Activated naive CD8-positive, alpha-beta T cell treated with anti-CD3 and anti-CD28 coated beads, Interleukin-2, amount 10 ng/mL, durations not matched to agents 7 days and 5 days (primary cell): ENCODE data around the gene SHTN1. TPM values are rescaled to one million over a fixed set of nuclear protein-coding genes. Genes with fewer than 3 reads are reported as not detected.
A peak's percentile ranks its signal among the peaks of the same experiment; 100 is the strongest.

Experiments
- ATAC-seq: fragments of 150-1000 bp; cut with Tn5 transposase; one replicate; pipeline ENCODE4 v1.10.0; 2021; ENCODE audit warnings: low read depth, moderate library complexity
- POLR2A ChIA-PET: fragments of 350-600 bp; sonication (Branson Sonifier 250); formaldehyde crosslinking; loops from one replicate; lab custom pipeline; 2021; ENCODE audit warnings: antibody characterized with exemption; lab: Charles Lee
- DNase-seq: peaks from one replicate; pipeline ENCODE4 v3.0.0; 2021
- H3K27ac Mint-ChIP-seq: one replicate; pipeline ENCODE4 v1.8.0; 2022; ENCODE audit warnings: mild to moderate bottlenecking, mixed read lengths
- H3K27me3 Mint-ChIP-seq: one replicate; pipeline ENCODE4 v1.8.0; 2022; ENCODE audit warnings: mild to moderate bottlenecking, moderate library complexity, mixed read lengths
- H3K36me3 Mint-ChIP-seq: one replicate; pipeline ENCODE4 v1.8.0; 2021; ENCODE audit warnings: mild to moderate bottlenecking, mixed read lengths
- H3K4me1 Mint-ChIP-seq: one replicate; pipeline ENCODE4 v1.8.0; 2021; ENCODE audit warnings: mixed read lengths
- H3K4me3 Mint-ChIP-seq: one replicate; pipeline ENCODE4 v1.8.0; 2022; ENCODE audit warnings: mild to moderate bottlenecking, moderate library complexity, mixed read lengths
- H3K9me3 Mint-ChIP-seq: one replicate; pipeline ENCODE4 v1.8.0; 2021; ENCODE audit warnings: mixed read lengths
- total RNA-seq, 2 experiments: library from RNA; stranded (reverse); gene quantifications; one replicate each; pipeline ENCODE4 v1.2.3, GENCODE V29; 2021

SHTN1 gene
- total RNA-seq, 2 experiments from 2014 or later = 0.54 to 0.61 TPM

DNA sequence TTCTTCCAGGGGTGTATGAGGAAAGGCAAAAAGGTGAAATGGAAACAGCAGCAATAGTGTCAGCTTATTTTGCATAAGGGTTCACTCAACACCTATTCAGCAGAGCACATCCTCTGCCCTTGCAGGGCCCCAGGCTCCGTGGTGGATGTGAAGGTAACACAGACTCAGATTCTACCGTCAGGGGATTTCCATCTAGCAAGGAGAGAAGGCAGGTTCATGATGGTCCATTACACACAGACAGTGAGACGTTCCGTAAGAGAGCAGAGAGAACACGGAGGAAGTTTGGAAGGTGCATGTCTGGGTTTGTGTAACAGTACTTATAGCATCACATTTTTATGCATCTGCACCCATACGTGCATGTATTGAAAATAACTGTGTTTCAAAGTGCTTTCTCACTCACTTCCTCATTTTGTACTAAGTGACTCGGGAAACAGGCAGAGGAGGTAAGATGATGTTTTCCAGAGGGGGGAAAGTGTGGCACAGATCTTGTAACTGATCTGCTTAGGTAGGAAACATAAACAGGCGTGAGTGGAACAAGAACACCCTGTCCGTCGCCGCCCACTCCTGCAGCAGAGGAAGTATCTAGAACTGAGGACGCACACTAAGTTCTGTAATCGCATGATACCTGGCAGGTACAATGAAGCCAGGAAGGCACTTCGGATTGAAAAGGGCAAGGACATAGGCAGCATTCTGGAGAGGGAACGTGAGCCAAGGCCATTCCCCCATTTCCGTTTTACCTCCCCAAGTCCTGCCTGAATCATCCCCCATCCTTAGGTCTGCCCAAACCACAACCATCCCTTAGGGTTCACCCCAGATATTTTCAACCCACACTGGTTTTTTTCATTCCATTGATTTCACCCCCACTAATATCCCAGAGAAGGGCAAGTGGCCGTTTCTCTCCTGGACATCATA is 156.7 kb downstream of the SHTN1 start:
- Mint-ChIP-seq H3K27me3 (peaks cover 47% of the 10 kb centered on the region), H3K27ac (no peak overlapping the region), H3K4me3 (peak overlapping the region; percentile 58), H3K36me3 (no peaks in the 10 kb centered on the region), H3K9me3 (no peaks in the 10 kb centered on the region), H3K4me1 (peaks cover 8% of the 10 kb centered on the region)
- POLR2A ChIA-PET = no interaction called here
- ATAC-seq (no peak), DNase-seq (no peak)

DNA sequence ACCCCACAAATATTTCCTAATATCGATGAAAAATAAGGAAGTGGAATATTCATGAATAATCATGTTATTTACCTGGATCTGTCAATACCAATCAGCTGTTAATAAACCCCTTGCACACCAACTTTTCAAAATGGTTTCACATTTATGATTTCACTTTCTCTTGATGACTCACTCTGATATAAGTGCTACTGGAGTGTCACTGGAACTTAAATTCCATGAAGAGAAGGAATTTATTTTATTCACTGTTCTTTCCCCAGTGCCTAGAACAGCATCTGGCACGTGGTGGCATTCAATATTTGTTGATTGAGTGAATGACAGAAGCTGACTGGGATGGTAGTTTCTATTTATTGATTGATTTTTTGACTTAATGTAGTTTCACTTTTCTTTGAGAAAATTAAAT is 159.2 kb downstream of the SHTN1 start:
- no peak for DNase-seq
- ATAC-seq = no peak
- Mint-ChIP-seq H3K4me1 (peaks cover 8% of the 10 kb centered on the region), H3K27me3 (peaks cover 41% of the 10 kb centered on the region), H3K36me3 (no peaks in the 10 kb centered on the region), H3K4me3 (no peak overlapping the region), H3K9me3 (no peaks in the 10 kb centered on the region), H3K27ac (no peak overlapping the region)
- POLR2A ChIA-PET = no interaction called here

DNA sequence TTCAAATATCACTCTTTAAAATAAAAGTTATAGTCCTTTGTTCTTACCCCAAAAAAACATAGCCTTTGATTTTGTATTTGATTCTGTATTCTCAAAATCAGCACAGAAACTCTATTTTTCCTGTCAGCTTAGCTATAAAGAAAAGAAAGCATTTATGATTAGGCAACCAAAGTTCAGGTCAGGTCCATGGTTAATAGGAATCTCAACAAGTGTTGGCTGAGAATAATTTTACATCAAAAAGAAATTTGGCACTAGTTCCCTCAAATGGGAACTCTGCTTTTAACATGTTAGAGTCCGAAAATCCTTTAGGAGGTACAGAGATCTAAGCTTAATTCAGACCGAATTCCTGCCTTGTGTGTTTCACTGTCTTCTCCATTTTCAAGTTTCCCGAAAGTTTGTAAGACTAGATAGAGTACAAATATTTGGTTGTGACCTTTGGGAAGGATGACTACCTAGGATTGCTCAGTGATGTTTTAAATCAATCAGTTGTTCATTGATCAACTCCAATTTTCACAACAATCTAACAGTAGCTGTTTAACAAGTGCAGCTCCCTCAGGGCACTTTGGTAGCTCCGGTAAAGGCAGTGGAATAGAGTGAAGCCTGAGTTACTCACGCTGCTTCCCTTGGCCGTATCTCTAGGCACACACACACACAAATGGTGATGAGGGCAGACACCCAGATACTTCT is 164.5 kb downstream of the SHTN1 start:
- DNase-seq (no peak), ATAC-seq (no peak)
- POLR2A ChIA-PET = no interaction called here
- Mint-ChIP-seq H3K36me3 (no peaks in the 10 kb centered on the region), H3K9me3 (no peaks in the 10 kb centered on the region), H3K4me1 (no peaks in the 10 kb centered on the region), H3K27me3 (peaks cover 7% of the 10 kb centered on the region), H3K27ac (no peak overlapping the region), H3K4me3 (no peak overlapping the region)

DNA sequence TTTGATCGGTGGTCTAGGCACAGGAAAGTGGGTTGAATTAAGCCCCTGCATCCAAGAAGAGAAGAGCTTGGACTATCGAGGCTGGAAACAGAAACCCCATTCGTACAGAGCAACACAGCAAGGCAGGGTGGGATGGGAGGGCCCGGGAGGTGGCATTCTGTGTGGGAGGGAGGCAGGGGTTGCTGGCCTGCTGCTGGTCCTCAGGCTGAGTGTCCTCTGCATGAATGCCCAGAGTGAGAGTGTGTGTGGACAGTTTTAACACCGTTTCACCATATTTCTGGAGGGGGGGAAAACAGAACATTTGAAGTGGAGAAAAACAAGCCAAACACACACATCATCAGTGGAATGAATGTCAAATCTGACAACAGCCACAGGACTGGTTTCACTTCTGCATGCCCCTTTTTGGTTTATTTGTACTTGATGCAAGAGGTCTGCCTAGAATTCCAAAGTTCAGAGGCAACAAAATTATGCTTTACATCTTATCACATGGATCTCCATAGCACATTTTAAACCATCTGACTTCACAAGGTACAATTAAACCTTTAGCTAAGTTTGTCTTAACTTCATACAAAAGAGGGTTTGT is 166.8 kb downstream of the SHTN1 start:
- no peaks in the 10 kb centered on the region for H3K4me1 Mint-ChIP-seq
- DNase-seq (no peak), ATAC-seq (no peak)
- H3K27me3 Mint-ChIP-seq = peaks cover 5% of the 10 kb centered on the region
- POLR2A ChIA-PET = no interaction called here
- H3K4me3 Mint-ChIP-seq = no peak overlapping the region
- no peak overlapping the region for H3K27ac Mint-ChIP-seq
- H3K9me3 Mint-ChIP-seq = no peaks in the 10 kb centered on the region
- H3K36me3 Mint-ChIP-seq = no peaks in the 10 kb centered on the region

DNA sequence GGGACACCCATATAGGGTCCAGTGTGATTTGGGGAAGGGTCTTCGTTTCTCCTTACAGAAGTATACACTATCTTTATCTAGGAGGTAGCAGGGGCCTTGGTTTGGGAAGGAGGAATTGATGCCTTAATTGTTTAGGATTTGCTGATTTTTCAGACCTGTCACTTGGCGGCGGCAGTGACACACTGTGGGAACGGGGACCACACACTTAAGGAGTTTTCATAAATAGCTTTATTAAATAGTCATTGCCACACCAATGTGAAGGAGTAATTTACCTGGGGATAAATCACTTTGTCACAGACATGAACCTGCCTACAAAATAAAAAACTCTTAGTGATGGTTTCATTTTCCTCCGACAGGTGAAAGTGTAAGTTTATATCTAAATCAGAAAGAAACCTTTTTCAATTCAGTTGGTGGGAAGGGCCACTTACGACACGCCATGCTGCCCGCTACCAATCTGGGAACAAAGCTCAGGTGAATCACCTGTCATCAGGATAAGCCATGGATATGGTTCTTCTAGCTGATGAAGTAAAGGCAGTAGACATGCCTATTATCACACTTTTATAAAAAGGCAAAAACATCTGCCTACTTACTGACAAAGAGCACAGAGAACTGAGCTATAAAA is 168.0 kb downstream of the SHTN1 start:
- H3K27me3 Mint-ChIP-seq = peaks cover 2% of the 10 kb centered on the region
- DNase-seq (no peak), ATAC-seq (no peak)
- POLR2A ChIA-PET = no interaction called here
- no peak overlapping the region for H3K27ac Mint-ChIP-seq
- H3K4me1 Mint-ChIP-seq = no peaks in the 10 kb centered on the region
- no peaks in the 10 kb centered on the region for H3K36me3 Mint-ChIP-seq
- no peak overlapping the region for H3K4me3 Mint-ChIP-seq
- no peaks in the 10 kb centered on the region for H3K9me3 Mint-ChIP-seq

DNA sequence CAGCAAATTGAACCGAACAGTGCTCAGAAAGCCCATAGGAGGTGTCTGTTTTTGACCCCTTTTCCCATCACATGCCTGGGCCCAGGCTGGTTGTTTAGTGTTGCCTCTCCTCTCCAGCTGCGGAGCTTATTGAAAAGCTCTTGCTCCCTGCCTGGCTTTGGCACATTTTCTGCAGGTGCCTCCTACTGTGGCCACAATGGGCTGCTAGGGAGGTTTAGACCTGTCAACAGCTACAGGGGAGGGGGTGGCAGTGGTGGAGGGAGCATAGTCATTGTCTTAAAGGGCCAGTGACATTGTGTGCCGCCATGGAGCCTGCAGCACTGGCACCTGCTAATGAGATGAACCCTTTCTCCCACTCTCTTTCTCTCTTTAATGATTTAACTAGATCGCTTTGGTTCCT is 168.9 kb downstream of the SHTN1 start:
- ATAC-seq (no peak), DNase-seq (no peak)
- no peaks in the 10 kb centered on the region for H3K9me3 Mint-ChIP-seq
- H3K4me3 Mint-ChIP-seq = no peak overlapping the region
- H3K4me1 Mint-ChIP-seq = no peaks in the 10 kb centered on the region
- no peak overlapping the region for H3K27ac Mint-ChIP-seq
- H3K27me3 Mint-ChIP-seq = peaks cover 2% of the 10 kb centered on the region
- POLR2A ChIA-PET = no interaction called here
- no peaks in the 10 kb centered on the region for H3K36me3 Mint-ChIP-seq

DNA sequence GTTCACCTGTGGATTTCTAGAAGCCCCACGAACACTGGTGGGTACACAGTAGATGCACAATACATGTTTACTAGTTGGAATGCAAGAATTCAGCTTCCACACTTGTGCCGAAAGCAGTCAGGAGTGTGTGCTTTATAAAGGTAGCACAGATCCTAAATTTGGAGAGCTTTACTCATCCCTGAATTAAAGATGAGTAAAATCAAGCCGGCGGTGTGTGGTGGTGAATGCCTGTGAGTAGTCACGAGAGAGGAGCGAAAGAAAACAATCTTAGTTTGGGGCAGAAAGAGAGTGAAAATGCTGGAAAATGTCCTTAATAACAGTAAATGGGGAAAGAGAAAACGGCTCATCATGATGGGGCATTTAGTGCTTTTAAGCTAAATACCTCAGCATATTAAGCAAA is 169.3 kb downstream of the SHTN1 start:
- H3K9me3 Mint-ChIP-seq = no peaks in the 10 kb centered on the region
- no peak for DNase-seq
- POLR2A ChIA-PET = no interaction called here

DNA sequence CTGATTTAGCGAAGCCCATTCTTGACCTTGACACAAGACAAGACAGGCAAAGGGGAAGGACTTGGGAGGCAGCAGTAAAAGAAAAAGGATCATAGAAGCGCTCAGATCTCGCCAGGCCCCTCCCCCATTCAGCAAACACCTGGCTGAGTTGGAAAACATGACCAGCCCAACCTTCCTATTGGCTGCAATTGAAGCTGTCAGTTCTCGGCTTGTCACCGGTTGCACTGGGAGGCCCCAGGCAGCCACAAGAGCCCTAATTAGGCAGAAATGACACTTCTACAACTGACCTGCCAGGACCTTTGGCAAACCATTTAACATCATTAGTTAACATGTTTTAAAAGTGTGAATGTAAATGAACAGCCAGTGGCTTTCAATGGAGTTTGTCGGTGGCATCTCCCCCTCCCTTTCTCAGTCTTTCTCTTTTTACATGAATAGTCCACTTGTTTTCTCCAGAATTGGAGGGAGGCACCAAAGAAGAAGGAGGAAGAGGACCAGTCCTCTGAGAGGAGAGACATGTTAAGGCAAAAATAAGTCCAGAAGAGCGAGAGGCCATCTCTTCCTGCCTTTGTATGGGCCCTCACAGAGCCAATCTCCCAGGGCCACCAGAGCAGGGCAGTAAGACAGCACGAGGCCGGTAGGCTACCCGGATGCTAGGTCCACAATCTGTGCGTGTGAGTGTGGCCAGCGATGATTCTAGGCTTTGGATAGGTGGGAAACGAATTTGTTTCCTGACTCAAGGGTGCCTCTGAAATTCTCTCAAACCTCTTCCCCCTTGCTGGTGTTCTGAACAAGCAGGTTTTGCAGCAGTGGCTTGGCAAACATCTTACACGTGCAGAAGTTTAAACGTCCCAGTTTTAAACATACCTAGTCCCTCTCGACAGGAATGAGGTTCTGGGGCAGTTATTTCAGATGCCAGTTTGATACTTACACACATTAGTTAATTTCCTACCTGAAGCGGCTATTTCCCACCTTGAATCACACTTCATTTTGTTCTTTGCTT is 170.7 kb downstream of the SHTN1 start:
- DNase-seq (no peak), ATAC-seq (no peak)
- H3K4me1 Mint-ChIP-seq = no peaks in the 10 kb centered on the region
- no peaks in the 10 kb centered on the region for H3K9me3 Mint-ChIP-seq
- no peak overlapping the region for H3K27ac Mint-ChIP-seq
- H3K27me3 Mint-ChIP-seq = no peaks in the 10 kb centered on the region
- H3K36me3 Mint-ChIP-seq = no peaks in the 10 kb centered on the region
- H3K4me3 Mint-ChIP-seq = no peak overlapping the region
- POLR2A ChIA-PET = no interaction called here

More for the DNA sequence above, 169.3 kb downstream of the SHTN1 start:
- no peak for ATAC-seq
- Mint-ChIP-seq H3K4me3 (no peak overlapping the region), H3K36me3 (no peaks in the 10 kb centered on the region), H3K27ac (no peak overlapping the region), H3K4me1 (no peaks in the 10 kb centered on the region), H3K27me3 (peaks cover 2% of the 10 kb centered on the region)

DNA sequence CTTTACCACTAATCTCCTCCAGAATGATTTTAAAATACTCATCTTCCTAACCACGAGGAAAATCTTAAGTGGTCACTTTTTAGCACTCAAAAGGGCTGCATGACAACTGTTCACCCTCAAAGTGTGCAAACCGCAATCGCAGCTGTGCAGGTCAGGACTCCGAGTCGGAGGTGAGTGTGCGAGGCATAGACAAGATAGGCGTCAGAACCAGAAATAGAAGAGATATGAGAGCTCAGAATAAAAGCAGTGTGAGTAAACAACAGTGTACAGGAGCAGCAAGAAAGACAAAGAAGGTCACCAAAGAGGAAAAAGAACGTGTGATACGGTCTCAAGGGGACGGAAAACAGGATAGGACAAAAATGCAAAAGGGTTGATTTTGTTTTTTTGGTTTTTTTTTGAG is 173.2 kb downstream of the SHTN1 start:
- ATAC-seq (no peak), DNase-seq (no peak)
- Mint-ChIP-seq H3K27ac (no peak overlapping the region), H3K4me3 (no peak overlapping the region), H3K9me3 (no peaks in the 10 kb centered on the region), H3K27me3 (no peaks in the 10 kb centered on the region), H3K4me1 (no peaks in the 10 kb centered on the region), H3K36me3 (no peaks in the 10 kb centered on the region)
- POLR2A ChIA-PET = no interaction called here

Other genes starting within 250 kb of the SHTN1 start
- gene ENO4, start 155.7 kb downstream of the SHTN1 start, total RNA-seq = not detected
- not detected for gene VAX1, start 133.1 kb upstream of the SHTN1 start, total RNA-seq
- gene KCNK18, start 192.3 kb upstream of the SHTN1 start, total RNA-seq = not detected
- under 1 TPM; 0.14 to 0.17 TPM for gene SLC18A2, start 235.9 kb upstream of the SHTN1 start, total RNA-seq